RWPE2 (cell line): ENCODE results near the gene KCNB1.

Experiments
- ATAC-seq: fragments of 200-7000 bp; cut with Tn5 transposase; 3 replicates; pipeline ENCODE4 v1.9.1; 2021; ENCODE audit warnings: low read depth
- DNase-seq: peaks from one replicate; pipeline ENCODE4 v3.0.0-alpha.2; 2020; ENCODE audit warnings: low spot score
- H3K27ac ChIP-seq: fragments of 450-650 bp; 2 replicates; pipeline ENCODE4 v1.5.1; 2017; ENCODE audit warnings: mild to moderate bottlenecking; ENCODE audit not compliant: poor library complexity, severe bottlenecking
- H3K27me3 ChIP-seq: fragments of 250-450 bp; sonication (Bioruptor Pico); 2 replicates; pipeline ENCODE4 v1.5.1; 2021; ENCODE audit warnings: mild to moderate bottlenecking, moderate library complexity; ENCODE audit not compliant: insufficient read depth, poor library complexity, severe bottlenecking
- H3K36me3 ChIP-seq: fragments of 250-450 bp; sonication (Bioruptor Pico); 2 replicates; pipeline ENCODE4 v1.5.1; 2020; ENCODE audit warnings: low read depth, mild to moderate bottlenecking, moderate library complexity
- H3K4me1 ChIP-seq: fragments of 250-450 bp; sonication (Bioruptor Pico); 2 replicates; pipeline ENCODE4 v1.5.1; 2021; ENCODE audit warnings: mild to moderate bottlenecking, moderate library complexity; ENCODE audit not compliant: insufficient read depth, poor library complexity, severe bottlenecking
- H3K4me3 ChIP-seq: fragments of 250-450 bp; sonication (Bioruptor Pico); 2 replicates; pipeline ENCODE4 v1.5.1; 2021; ENCODE audit warnings: mild to moderate bottlenecking, moderate library complexity; ENCODE audit not compliant: severe bottlenecking
- H3K9me3 ChIP-seq: fragments of 250-450 bp; sonication (Bioruptor Pico); 2 replicates; pipeline ENCODE4 v1.5.1; 2021; ENCODE audit warnings: mild to moderate bottlenecking, moderate library complexity; ENCODE audit not compliant: severe bottlenecking
- TF ChIP-seq, protein P1 (sequence below): fragments of 450-650 bp; IDR thresholded peaks from one replicate; pipeline ENCODE4 v1.5.1; 2017; ENCODE audit warnings: mild to moderate bottlenecking, moderate library complexity; ENCODE audit not compliant: poor library complexity, severe bottlenecking

KCNB1 gene

GRCh38 chr20:49521356-49521755 lies 38.9 kb upstream of the KCNB1 start:
- TF ChIP-seq, protein P1, sequence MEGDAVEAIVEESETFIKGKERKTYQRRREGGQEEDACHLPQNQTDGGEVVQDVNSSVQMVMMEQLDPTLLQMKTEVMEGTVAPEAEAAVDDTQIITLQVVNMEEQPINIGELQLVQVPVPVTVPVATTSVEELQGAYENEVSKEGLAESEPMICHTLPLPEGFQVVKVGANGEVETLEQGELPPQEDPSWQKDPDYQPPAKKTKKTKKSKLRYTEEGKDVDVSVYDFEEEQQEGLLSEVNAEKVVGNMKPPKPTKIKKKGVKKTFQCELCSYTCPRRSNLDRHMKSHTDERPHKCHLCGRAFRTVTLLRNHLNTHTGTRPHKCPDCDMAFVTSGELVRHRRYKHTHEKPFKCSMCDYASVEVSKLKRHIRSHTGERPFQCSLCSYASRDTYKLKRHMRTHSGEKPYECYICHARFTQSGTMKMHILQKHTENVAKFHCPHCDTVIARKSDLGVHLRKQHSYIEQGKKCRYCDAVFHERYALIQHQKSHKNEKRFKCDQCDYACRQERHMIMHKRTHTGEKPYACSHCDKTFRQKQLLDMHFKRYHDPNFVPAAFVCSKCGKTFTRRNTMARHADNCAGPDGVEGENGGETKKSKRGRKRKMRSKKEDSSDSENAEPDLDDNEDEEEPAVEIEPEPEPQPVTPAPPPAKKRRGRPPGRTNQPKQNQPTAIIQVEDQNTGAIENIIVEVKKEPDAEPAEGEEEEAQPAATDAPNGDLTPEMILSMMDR, result no peak
- DNase-seq, result no peak
- Histone ChIP-seq H3K27me3 (no peaks in the 10 kb centered on the region), H3K27ac (no peak overlapping the region), H3K4me1 (no peaks in the 10 kb centered on the region), H3K9me3 (no peaks in the 10 kb centered on the region), H3K36me3 (no peaks in the 10 kb centered on the region), H3K4me3 (no peak overlapping the region)
- ATAC-seq, result no peak

DNA sequence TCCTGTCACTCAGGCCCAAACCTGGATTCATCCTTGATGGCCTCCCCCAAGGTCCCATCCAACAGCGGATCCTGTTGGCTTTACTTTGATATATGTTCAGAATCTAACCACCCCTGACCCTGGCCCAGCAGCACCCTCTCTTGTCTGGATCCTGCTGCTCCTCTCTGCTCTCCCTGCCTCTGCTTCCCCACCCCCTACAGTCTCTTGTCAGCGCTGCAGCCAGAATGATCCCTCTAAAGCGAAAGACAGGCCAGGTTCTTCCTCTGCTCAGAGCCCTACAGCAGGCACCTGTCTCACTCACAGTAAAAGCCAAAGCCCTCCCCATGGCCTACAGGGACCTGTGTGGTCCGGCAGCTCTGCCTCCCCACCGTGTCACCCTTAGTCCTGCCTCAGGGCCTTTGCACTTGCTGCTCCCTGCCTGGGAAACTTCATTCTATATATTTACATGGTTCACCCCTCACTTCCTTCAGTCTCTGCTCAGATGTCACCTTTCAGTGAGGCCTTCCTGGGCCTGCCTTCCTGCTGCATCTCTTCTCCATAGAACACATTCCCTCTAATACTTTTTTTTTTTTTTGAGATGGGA lies 37.4 kb upstream of the KCNB1 start:
- no peaks in the 10 kb centered on the region for H3K9me3 ChIP-seq
- H3K4me1 ChIP-seq, result no peaks in the 10 kb centered on the region
- H3K36me3 ChIP-seq, result no peaks in the 10 kb centered on the region
- no peak overlapping the region for H3K4me3 ChIP-seq
- ATAC-seq (0 out of 3 replicates have a peak, but pooled peaks have one; percentile 10), DNase-seq (peak; percentile 72)
- peaks cover 3% of the 10 kb centered on the region for H3K27me3 ChIP-seq
- H3K27ac ChIP-seq, result no peak overlapping the region
- TF ChIP-seq, protein P1, result no peak

DNA sequence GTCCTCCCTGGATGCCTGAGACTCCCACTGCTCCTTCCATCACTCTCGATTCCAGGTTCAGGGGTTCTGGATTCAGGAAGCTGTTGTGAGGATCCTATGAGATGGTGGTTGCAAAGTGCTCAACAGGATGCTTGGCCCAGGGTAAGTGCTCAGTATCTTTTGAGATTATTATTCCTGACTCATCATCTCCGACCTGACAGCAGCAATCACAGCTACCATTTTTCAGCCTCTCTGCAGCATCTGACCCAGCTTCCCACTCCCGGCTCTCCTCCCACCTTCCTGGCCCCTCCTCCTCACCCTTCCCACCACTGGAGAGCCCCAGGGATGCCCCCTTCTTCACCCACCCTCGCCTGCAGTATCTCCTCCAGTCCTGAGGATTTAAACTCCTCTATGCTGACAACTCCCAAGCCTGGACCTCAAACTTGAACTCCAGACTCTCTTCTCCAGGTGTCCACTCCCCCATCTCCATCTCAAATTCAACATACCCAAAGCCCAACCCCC lies 36.8 kb upstream of the KCNB1 start:
- Histone ChIP-seq H3K9me3 (no peaks in the 10 kb centered on the region), H3K36me3 (no peaks in the 10 kb centered on the region), H3K27me3 (peaks cover 3% of the 10 kb centered on the region), H3K4me3 (no peak overlapping the region), H3K4me1 (no peaks in the 10 kb centered on the region), H3K27ac (no peak overlapping the region)
- TF ChIP-seq, protein P1, result no peak
- no peak for ATAC-seq
- DNase-seq, result no peak

GRCh38 chr20:49518576-49518975 lies 36.1 kb upstream of the KCNB1 start:
- H3K36me3 ChIP-seq, result no peaks in the 10 kb centered on the region
- no peak for ATAC-seq
- H3K4me3 ChIP-seq, result no peak overlapping the region
- DNase-seq, result no peak
- peaks cover 3% of the 10 kb centered on the region for H3K27me3 ChIP-seq
- TF ChIP-seq, protein P1, result no peak
- H3K27ac ChIP-seq, result no peak overlapping the region
- no peaks in the 10 kb centered on the region for H3K9me3 ChIP-seq
- H3K4me1 ChIP-seq, result no peaks in the 10 kb centered on the region

- H3K36me3 ChIP-seq, result no peaks in the 10 kb centered on the region
- DNase-seq (peak; percentile 74), ATAC-seq (no peak)
- no peak overlapping the region for H3K4me3 ChIP-seq
- no peak overlapping the region for H3K27ac ChIP-seq
- peaks cover 3% of the 10 kb centered on the region for H3K27me3 ChIP-seq
- no peaks in the 10 kb centered on the region for H3K4me1 ChIP-seq
- TF ChIP-seq, protein P1, result no peak
- H3K9me3 ChIP-seq, result no peaks in the 10 kb centered on the region
Measured at GRCh38 chr20:49517805-49518100, 35.3 kb upstream of the KCNB1 start.
